ENCODE results near the gene ZDBF2.

ZDBF2 gene

GRCh38 chr2:206323033-206323432 lies 48.6 kb downstream of the ZDBF2 start:
- Histone ChIP-seq H3K4me2 (no peak overlapping the region), H3K9me3 (peaks cover 16% of the 10 kb centered on the region)

GRCh38 chr2:206323486-206323885 lies 49.0 kb downstream of the ZDBF2 start:
- H3K27me3 ChIP-seq: no peaks in the 10 kb centered on the region
- peaks cover 7% of the 10 kb centered on the region for H3K36me3 ChIP-seq
- H3K9me3 ChIP-seq: peaks cover 13% of the 10 kb centered on the region
- H3K4me3 ChIP-seq: no peak overlapping the region
- H3K27ac ChIP-seq: no peak overlapping the region
- TF ChIP-seq Cebpa-rat (IDR thresholded peaks at IDR 0.05): no peak
- H3K4me2 ChIP-seq: no peak overlapping the region
- H4K20me1 ChIP-seq: no peaks in the 10 kb centered on the region
- H3K9ac ChIP-seq: no peak overlapping the region
- H3K4me1 ChIP-seq: no peaks in the 10 kb centered on the region

More at GRCh38 chr2:206323033-206323432, 48.6 kb downstream of the ZDBF2 start:
- Histone ChIP-seq H3K9ac (no peak overlapping the region), H3K27me3 (no peaks in the 10 kb centered on the region), H3K27ac (no peak overlapping the region), H3K4me1 (no peaks in the 10 kb centered on the region), H3K36me3 (peaks cover 9% of the 10 kb centered on the region), H3K4me3 (no peak overlapping the region), H4K20me1 (no peaks in the 10 kb centered on the region)
- no peak for TF ChIP-seq Cebpa-rat (IDR thresholded peaks at IDR 0.05)

GRCh38 chr2:206324869-206325268 lies 50.4 kb downstream of the ZDBF2 start:
- no peak overlapping the region for H3K9ac ChIP-seq
- no peaks in the 10 kb centered on the region for H3K9me3 ChIP-seq
- H3K27ac ChIP-seq: no peak overlapping the region
- H3K4me1 ChIP-seq: no peaks in the 10 kb centered on the region
- TF ChIP-seq Cebpa-rat (IDR thresholded peaks at IDR 0.05): no peak
- H3K4me3 ChIP-seq: no peak overlapping the region
- no peaks in the 10 kb centered on the region for H3K36me3 ChIP-seq
- H3K27me3 ChIP-seq: no peaks in the 10 kb centered on the region
- H4K20me1 ChIP-seq: no peaks in the 10 kb centered on the region
- H3K4me2 ChIP-seq: no peak overlapping the region

GRCh38 chr2:206328974-206329373 lies 54.5 kb downstream of the ZDBF2 start:
- H3K36me3 ChIP-seq: no peaks in the 10 kb centered on the region
- no peaks in the 10 kb centered on the region for H3K9me3 ChIP-seq
- no peak overlapping the region for H3K4me3 ChIP-seq
- H3K27ac ChIP-seq: no peak overlapping the region
- no peaks in the 10 kb centered on the region for H4K20me1 ChIP-seq
- no peaks in the 10 kb centered on the region for H3K27me3 ChIP-seq
- H3K9ac ChIP-seq: no peak overlapping the region
- H3K4me1 ChIP-seq: no peaks in the 10 kb centered on the region
- TF ChIP-seq Cebpa-rat (IDR thresholded peaks at IDR 0.05): no peak
- H3K4me2 ChIP-seq: no peak overlapping the region

- Histone ChIP-seq H3K9me3 (no peaks in the 10 kb centered on the region), H3K27ac (no peak overlapping the region), H3K36me3 (no peaks in the 10 kb centered on the region), H3K4me2 (no peak overlapping the region), H3K27me3 (no peaks in the 10 kb centered on the region), H3K9ac (no peak overlapping the region), H4K20me1 (no peaks in the 10 kb centered on the region), H3K4me3 (no peak overlapping the region), H3K4me1 (no peaks in the 10 kb centered on the region)
- no peak for TF ChIP-seq Cebpa-rat (IDR thresholded peaks at IDR 0.05)
Measured at GRCh38 chr2:206336861-206337260, 62.4 kb downstream of the ZDBF2 start.

- H4K20me1 ChIP-seq: no peaks in the 10 kb centered on the region
- H3K4me2 ChIP-seq: no peak overlapping the region
- no peaks in the 10 kb centered on the region for H3K4me1 ChIP-seq
- no peak overlapping the region for H3K4me3 ChIP-seq
- no peak for TF ChIP-seq Cebpa-rat (IDR thresholded peaks at IDR 0.05)
- no peaks in the 10 kb centered on the region for H3K9me3 ChIP-seq
- no peak overlapping the region for H3K27ac ChIP-seq
- no peaks in the 10 kb centered on the region for H3K27me3 ChIP-seq
- no peak overlapping the region for H3K9ac ChIP-seq
- no peaks in the 10 kb centered on the region for H3K36me3 ChIP-seq
Measured at GRCh38 chr2:206337956-206338355, 63.5 kb downstream of the ZDBF2 start.

- no peak for TF ChIP-seq Cebpa-rat (IDR thresholded peaks at IDR 0.05)
- Histone ChIP-seq H3K9me3 (no peaks in the 10 kb centered on the region), H3K27ac (no peak overlapping the region), H3K4me3 (no peak overlapping the region), H3K4me2 (no peak overlapping the region), H4K20me1 (no peaks in the 10 kb centered on the region), H3K4me1 (no peaks in the 10 kb centered on the region), H3K27me3 (no peaks in the 10 kb centered on the region), H3K9ac (no peak overlapping the region), H3K36me3 (no peaks in the 10 kb centered on the region)
Measured at GRCh38 chr2:206341396-206341795, 66.9 kb downstream of the ZDBF2 start.

- Histone ChIP-seq H3K4me2 (no peak overlapping the region), H3K4me1 (no peaks in the 10 kb centered on the region), H4K20me1 (no peaks in the 10 kb centered on the region), H3K4me3 (no peak overlapping the region), H3K27ac (no peak overlapping the region), H3K9ac (no peak overlapping the region), H3K9me3 (no peaks in the 10 kb centered on the region), H3K27me3 (no peaks in the 10 kb centered on the region), H3K36me3 (no peaks in the 10 kb centered on the region)
- TF ChIP-seq Cebpa-rat (IDR thresholded peaks at IDR 0.05): no peak
Measured at GRCh38 chr2:206343144-206343543, 68.7 kb downstream of the ZDBF2 start.

- H4K20me1 ChIP-seq: no peaks in the 10 kb centered on the region
- H3K4me1 ChIP-seq: no peaks in the 10 kb centered on the region
- H3K27ac ChIP-seq: no peak overlapping the region
- peaks cover 4% of the 10 kb centered on the region for H3K9me3 ChIP-seq
- H3K36me3 ChIP-seq: no peaks in the 10 kb centered on the region
- no peak overlapping the region for H3K9ac ChIP-seq
- H3K27me3 ChIP-seq: no peaks in the 10 kb centered on the region
- no peak overlapping the region for H3K4me2 ChIP-seq
- TF ChIP-seq Cebpa-rat (IDR thresholded peaks at IDR 0.05): no peak
- no peak overlapping the region for H3K4me3 ChIP-seq
Measured at GRCh38 chr2:206343816-206344215, 69.4 kb downstream of the ZDBF2 start.

- TF ChIP-seq Cebpa-rat (IDR thresholded peaks at IDR 0.05): no peak
- no peak overlapping the region for H3K27ac ChIP-seq
- H3K4me3 ChIP-seq: no peak overlapping the region
- no peaks in the 10 kb centered on the region for H4K20me1 ChIP-seq
- no peak overlapping the region for H3K9ac ChIP-seq
- peaks cover 12% of the 10 kb centered on the region for H3K9me3 ChIP-seq
- no peaks in the 10 kb centered on the region for H3K36me3 ChIP-seq
- no peaks in the 10 kb centered on the region for H3K4me1 ChIP-seq
- H3K4me2 ChIP-seq: no peak overlapping the region
- no peaks in the 10 kb centered on the region for H3K27me3 ChIP-seq
Measured at GRCh38 chr2:206345606-206346005, 71.1 kb downstream of the ZDBF2 start.

GRCh38 chr2:206349375-206349774 lies 74.9 kb downstream of the ZDBF2 start:
- Histone ChIP-seq H3K4me3 (no peak overlapping the region), H3K36me3 (no peaks in the 10 kb centered on the region), H3K4me2 (no peak overlapping the region), H3K27me3 (no peaks in the 10 kb centered on the region), H3K9ac (no peak overlapping the region), H3K4me1 (no peaks in the 10 kb centered on the region), H3K9me3 (peaks cover 12% of the 10 kb centered on the region), H4K20me1 (no peaks in the 10 kb centered on the region), H3K27ac (no peak overlapping the region)
- TF ChIP-seq Cebpa-rat (IDR thresholded peaks at IDR 0.05): no peak

Data from BLaER1 (cell line).